NCI-H345 (cell line): ENCODE data around the gene PRKCA.
"Not testable (repeated sequence)": the region's sequence is repeated elsewhere in the genome, so short reads cannot be mapped to it uniquely, and the experiment has no call there.

ENCODE experiments used
- DNase-seq: peaks from one replicate; lab custom pipeline; 2025; lab: John Stamatoyannopoulos, UW

PRKCA gene

DNA sequence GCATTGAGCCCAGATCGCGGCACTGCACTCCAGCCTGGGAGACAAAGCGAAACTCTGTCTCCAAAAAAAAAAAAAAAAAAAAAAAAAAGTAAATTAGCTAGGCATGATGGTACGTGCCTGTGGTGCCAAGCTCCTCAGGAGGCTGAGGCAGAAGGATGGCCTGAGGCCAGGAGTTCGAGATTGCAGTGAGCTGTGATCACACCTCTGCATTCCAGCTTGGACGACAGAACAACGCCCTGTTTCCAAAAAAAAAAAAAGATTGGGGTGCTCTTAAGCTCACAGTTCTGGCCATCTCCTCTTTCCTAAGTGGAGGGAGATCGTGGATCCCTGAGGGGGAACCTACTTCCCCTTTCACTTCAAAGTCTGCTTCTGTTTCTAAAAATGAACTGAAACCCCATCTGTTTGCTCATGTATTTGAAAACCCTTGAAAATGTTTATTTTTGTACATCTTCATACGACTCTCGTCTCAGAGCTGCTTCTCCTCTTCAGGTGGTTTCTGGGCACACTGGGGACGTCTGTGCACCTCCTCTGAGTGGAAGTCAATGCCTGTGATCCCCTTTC, 138.8 kb downstream of the PRKCA start:
- DNase-seq = no peak

- no peak for DNase-seq
Measured at GRCh38 chr17:66443166-66443565, 140.8 kb downstream of the PRKCA start.

DNA sequence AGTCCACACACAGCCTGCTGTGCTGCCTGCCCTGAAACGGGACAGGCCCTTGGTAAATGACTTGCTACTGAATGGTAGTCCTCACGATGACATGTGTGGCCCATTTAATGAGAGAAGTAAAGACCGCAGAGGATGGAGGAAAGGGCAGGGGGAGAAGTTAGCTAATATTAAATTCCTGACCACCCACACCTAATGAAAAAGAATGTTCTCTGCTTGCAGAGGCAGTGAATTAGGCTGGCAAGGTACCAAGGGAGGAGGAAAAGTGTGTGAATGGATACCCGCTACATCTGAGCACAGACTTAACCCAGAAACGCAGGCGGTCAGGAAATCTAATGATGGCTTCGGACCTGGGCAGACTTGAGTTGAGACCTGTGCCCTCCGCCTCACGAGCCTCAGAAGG, 141.2 kb downstream of the PRKCA start:
- no peak for DNase-seq

DNA sequence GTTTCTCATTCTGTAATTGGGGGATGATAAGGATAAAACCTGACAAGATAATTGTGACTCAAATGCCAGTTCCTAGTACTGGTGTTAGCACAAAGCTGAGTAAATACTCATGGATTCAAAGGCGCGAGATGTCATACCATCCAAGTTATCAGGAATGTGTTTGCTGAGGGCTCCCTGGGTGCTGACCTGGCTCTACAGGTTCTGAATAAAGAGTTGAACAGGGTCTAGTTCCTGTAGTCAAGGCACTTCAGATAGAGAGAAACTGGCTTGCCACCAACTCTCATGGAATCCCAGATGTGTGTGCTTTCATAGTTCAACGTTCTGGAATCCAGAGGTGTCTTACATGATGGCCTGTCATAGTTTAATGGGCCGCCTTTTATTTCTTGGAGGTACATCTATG, 141.6 kb downstream of the PRKCA start:
- DNase-seq = no peak

GRCh38 chr17:66445229-66445628, 142.8 kb downstream of the PRKCA start:
- DNase-seq = no peak

- no peak for DNase-seq
Measured at GRCh38 chr17:66446419-66446818, 144.0 kb downstream of the PRKCA start.

DNA sequence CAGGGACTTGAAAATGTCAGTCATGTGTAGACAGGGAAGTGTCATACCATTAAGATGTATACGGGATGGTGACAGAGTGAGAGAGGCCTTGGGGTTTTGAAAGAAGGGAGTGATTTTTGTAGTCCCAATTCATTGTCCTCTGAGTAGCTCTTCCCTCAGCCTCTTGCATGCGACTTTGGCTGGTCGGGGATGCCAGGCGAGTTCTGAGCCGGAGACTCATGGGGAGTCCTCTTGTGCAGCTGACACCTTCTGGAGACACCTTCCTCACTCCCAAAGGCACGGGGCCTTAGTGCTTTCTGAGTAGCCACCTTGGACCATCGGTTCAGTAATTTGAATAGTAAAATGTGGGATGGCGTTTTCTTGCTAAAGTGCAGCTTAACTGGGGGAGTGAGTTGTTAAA, 144.7 kb downstream of the PRKCA start:
- DNase-seq = no peak

DNA sequence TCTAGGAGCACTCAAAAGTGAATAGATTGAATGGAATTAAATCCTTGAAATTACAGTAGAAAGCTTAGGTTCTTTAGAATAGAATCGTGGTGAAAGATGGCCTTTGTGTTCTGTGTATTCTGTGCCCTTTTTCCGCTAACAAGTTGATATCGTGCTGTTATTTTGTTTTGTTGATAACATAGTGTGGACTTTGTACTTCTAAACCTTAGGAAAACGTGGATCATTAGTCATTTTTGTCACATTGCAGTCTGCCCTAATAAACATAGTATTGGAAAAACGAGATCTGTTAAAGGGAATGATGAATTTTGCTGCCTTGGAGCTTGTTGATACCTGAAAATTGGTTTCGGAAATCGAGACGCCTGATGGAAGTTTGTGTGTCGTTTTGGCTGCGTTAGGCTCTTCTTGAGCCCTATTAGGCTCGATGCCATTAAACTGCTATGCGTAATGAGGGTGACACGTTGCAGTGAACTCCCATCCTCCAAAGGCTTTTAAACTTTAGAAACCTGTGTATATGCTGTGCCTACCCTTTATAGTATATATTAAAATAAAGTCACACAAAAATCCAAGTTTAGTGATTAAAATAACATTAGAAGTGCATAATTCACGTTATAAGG, 145.7 kb downstream of the PRKCA start:
- no peak for DNase-seq

DNA sequence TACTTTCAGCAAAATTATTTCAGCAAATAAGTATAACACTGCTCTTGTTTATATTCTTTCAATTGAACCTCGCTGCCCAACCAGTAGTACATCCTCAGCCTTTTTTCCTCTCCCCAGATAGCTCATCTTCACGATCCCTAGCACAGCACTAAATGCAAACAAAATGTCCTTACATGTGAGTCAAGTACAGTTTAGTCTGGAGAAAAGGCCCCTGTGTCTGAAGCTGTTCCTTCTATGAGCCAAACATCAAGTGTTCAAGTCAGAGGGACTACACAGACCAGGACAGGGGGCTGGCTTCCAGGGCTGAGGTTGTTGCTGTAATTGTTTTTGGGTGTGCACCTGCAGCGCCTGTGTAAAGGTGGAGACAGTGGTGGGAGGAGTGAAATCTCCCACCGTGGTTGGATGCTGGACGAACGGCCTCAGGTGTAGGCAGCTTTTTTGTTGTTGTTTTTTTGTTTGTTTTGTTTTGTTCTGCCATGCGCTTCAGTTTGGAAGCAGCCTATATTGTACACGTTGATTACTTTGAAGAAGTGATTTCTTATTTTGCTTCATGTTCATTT, 147.1 kb downstream of the PRKCA start:
- DNase-seq = no peak

- DNase-seq = no peak
Measured at GRCh38 chr17:66450008-66450851, 147.8 kb downstream of the PRKCA start.

DNA sequence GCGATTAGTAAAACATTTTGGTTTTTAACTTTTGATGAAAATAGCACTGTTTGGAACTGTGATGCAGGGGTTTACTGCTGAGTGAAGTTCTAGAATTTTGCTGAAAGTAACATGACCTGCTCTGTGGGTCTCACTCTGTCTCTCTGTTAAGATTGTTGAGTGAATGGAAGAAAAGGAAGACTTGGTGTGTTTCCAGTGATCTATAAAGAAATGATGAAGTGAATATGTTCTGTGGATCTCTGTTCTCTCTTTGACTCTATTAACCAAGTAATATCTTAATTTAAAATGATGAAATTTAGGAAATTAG, 148.4 kb downstream of the PRKCA start:
- DNase-seq = no peak

DNA sequence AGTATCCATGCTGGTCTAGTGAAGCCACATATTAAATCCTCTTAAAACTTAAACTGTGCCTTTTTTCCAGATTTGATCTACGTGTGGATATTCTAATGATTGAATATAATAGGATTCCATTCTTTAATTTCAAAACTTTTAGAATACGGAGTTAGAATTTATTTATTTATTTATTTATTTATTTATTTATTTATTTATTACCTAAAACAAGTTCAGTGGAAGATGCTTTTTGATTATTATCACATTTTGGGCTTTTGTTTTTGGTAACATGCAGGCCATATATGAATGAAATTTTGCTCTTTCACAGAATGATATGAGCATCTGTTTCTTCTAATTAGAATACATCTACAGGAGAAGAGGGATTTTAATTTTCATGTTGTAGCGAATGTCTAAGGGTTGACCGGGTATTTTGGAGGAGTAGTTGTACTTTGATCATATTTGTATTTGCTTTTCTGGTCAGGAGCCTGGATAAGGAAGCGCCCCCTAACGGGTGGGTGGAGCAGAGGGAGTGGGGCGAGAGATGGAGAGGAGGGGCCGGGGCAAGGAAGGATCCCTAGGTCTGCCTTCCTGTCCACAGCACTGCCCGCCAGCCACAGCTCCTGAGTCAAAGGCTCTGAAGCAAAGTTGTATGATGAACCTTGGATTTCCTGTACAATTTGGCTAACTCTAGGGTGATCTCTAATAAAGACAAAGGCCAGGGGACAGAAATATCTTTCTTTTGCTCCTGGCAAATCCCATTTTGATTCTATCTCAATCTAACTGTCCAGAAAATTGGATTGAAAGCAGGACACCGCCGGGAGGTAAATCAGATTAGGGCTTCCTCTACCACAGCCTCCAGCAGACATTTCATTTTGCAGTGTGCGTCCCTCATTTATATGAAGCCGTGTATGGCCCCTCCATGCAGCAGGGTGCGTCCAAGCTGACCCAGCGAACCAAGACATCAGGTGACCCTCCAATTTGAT, 149.1 kb downstream of the PRKCA start:
- no peak for DNase-seq

DNA sequence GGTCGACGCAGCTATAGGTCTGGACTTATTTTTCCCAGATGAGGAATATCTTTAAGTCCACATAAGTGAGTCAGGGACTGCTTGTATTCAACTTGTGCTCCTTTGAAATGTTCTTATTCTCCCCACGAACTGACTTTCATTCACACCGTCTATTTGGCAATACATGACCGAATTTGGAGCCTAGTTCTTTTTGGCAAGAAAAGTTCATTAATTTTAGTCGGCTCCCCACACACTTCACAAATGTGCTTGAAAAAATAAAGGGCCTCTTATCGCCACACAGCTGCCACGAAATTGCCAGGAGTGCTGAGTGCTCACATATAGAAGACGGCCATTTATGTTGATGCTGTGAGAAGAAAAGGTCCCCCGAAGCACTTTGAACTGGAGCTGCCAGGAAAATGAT, 152.6 kb downstream of the PRKCA start:
- DNase-seq = no peak

DNA sequence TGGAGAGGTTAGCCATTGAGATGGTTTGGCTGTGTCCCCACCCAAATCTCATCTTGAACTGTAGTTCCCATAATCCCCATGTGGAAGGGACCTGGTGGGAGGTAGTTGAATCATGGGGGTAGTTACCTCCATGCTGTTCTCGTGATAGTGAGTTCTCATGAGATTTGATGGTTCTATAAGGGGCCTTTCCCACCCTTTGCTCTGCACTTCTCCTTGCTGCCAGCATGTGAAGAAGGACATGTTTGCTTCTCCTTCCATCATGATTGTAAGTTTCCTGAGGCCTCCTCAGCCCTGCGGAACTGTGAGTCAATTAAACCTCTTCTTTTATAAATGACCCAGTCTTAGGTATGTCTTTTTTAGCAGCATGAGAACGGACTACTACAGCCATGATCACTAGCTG, 155.1 kb downstream of the PRKCA start:
- DNase-seq = not testable (repeated sequence)

- DNase-seq = no peak
Measured at GRCh38 chr17:66458782-66459181, 156.4 kb downstream of the PRKCA start.

DNA sequence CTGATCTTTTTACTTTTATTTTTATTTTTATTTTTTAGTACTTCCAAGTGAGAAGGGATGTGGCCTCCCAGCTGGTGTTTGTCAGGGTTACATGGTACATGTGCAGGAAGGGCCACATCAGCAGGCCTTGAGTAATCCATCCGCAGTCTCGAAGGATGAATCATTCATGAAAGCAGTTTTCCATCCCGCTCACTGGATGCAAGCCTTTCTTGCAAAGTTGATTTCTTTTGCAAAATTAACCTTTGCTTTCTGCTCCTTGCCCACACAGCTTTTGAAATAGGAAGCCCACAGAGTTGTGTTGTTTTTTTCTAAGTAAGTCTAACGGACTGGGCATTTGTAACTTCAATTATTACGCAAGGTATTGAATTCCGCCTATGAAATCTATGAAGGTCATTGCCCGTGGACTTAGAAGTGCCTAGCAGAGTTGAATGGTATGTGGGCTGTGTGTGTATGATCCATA, 157.4 kb downstream of the PRKCA start:
- DNase-seq = no peak

DNA sequence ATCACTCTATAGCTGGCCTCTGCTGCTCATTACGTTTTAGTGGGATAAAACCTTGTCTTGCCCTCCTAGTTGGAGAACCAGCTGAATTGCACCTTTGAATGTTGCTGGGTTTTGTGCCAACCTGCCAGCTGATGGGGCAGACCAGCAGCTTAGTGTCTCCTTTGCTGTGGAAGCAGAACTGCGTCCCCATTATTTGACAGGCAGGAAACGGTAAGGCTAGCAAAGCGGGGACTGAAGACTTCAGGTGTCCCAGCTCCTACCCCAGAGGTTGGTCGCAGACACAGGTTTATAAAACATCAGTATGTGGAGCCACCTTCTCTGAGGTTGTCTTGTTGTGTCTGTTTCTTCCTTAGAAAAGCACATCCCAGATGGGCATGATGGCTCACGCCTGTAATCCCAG, 158.1 kb downstream of the PRKCA start:
- no peak for DNase-seq

- DNase-seq = no peak
Measured at GRCh38 chr17:66461343-66461995, 159.1 kb downstream of the PRKCA start.

DNA sequence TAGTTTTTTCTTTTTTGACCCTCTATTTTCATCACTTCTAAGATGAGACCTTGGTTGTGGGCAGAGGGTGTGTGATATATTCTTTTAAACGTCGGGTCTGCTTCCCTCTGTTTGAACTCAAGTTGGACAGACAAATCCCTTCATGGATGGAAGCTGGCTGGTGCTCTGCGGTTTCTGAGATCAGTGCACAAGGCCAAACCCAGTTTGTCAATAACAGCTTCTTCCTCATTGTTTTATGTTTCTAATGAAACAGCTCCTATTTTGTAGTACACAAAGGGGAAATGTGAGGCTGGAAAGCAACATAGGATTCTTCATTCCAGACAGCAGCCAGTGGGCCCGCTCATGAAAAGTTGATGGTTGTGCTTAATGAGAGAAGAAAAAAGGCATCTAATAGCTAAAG, 159.6 kb downstream of the PRKCA start:
- DNase-seq = no peak

- no peak for DNase-seq
Measured at GRCh38 chr17:66464921-66465320, 162.5 kb downstream of the PRKCA start.

- no peak for DNase-seq
Measured at GRCh38 chr17:66465701-66466100, 163.3 kb downstream of the PRKCA start.
